Ishikawa (cell line): ENCODE results near the gene PKIG.

Experiments used
- CEBPB ChIP-seq: IDR thresholded peaks from 2 replicates; pipeline ENCODE4 v1.6.1; 2012
- CREB1 ChIP-seq: IDR thresholded peaks from 2 replicates; pipeline ENCODE4 v1.6.1; 2012; ENCODE audit warnings: low read depth
- EGR1 ChIP-seq: IDR thresholded peaks from 2 replicates; pipeline ENCODE4 v1.6.1; 2012
- EP300 ChIP-seq: IDR thresholded peaks from 2 replicates; pipeline ENCODE4 v1.6.1; 2012; ENCODE audit warnings: borderline replicate concordance
- FOXM1 ChIP-seq: IDR thresholded peaks from 2 replicates; pipeline ENCODE4 v1.6.1; 2012; ENCODE audit warnings: low read depth, borderline replicate concordance
- MAX ChIP-seq: IDR thresholded peaks from 2 replicates; pipeline ENCODE4 v1.6.1; 2012
- NFIC ChIP-seq: IDR thresholded peaks from 2 replicates; pipeline ENCODE4 v1.6.1; 2012
- RAD21 ChIP-seq: IDR thresholded peaks from 2 replicates; pipeline ENCODE4 v1.6.1; 2012; ENCODE audit warnings: low read depth
- REST ChIP-seq: IDR thresholded peaks from 2 replicates; pipeline ENCODE4 v1.6.1; 2012; ENCODE audit warnings: low read depth, mild to moderate bottlenecking
- TAF1 ChIP-seq: IDR thresholded peaks from 2 replicates; pipeline ENCODE4 v1.6.1; 2012; ENCODE audit warnings: low read depth, mild to moderate bottlenecking
- TCF12 ChIP-seq: IDR thresholded peaks from 2 replicates; pipeline ENCODE4 v1.6.1; 2012; ENCODE audit warnings: low read depth
- TEAD4 ChIP-seq: IDR thresholded peaks from 2 replicates; pipeline ENCODE4 v1.6.1; 2012
- USF1 ChIP-seq: IDR thresholded peaks from 2 replicates; pipeline ENCODE4 v1.6.1; 2012
- YY1 ChIP-seq: IDR thresholded peaks from 2 replicates; pipeline ENCODE4 v1.6.1; 2012; ENCODE audit warnings: low read depth
- ZBTB7A ChIP-seq: IDR thresholded peaks from 2 replicates; pipeline ENCODE4 v1.6.1; 2012; ENCODE audit warnings: low read depth

Gene PKIG

GRCh38 chr20:44660581-44660980 is 78.2 kb downstream of the PKIG start:
- TF ChIP-seq CEBPB (no peak), ZBTB7A (no peak)

GRCh38 chr20:44662261-44662660 is 79.9 kb downstream of the PKIG start:
- TF ChIP-seq NFIC (no peak), ZBTB7A (no peak), USF1 (no peak), EP300 (no peak), YY1 (no peak), TAF1 (no peak), TCF12 (no peak), RAD21 (no peak), MAX (no peak), REST (no peak), CREB1 (no peak), TEAD4 (no peak), FOXM1 (no peak), CEBPB (no peak), EGR1 (no peak)

- no peak for TF ChIP-seq EP300
Measured at GRCh38 chr20:44664131-44664530, 81.8 kb downstream of the PKIG start.

- TF ChIP-seq FOXM1 (no peak), YY1 (no peak), REST (no peak), USF1 (no peak)
Measured at GRCh38 chr20:44666066-44666465, 83.7 kb downstream of the PKIG start.
